ENCODE data around the gene SAMMSON. TPM values are rescaled to one million over a fixed set of nuclear protein-coding genes. Genes with fewer than 3 reads are reported as not detected.
A peak's percentile ranks its signal among the peaks of the same experiment; 100 is the strongest.

SAMMSON gene
- total and polyA plus RNA-seq, 9 of the 15 experiments (the other 6 are each of a cell fraction or from before 2014, with no cell fraction given) = 0.65 to 4.4 (median 1.9) TPM

- BruUV-seq (replicated peaks) = no TSS peak
- ATAC-seq (no peak), FAIRE-seq (no peak), DNase-seq (ENCODE audit: extremely low read depth in 1 of 4, low spot score in 3 of 4) (peak; percentile 6 to 27 (median 20))
- Histone ChIP-seq H3K4me1 (replicated peaks in 1 of 2; ENCODE audit: control insufficient read depth in 2 of 2, insufficient read depth in 2 of 2, low read length in 2 of 2) (no peaks in the 10 kb centered on the region), H3K27me3 (ENCODE audit: control insufficient read depth in 2 of 2, insufficient read depth in 2 of 2, low read length in 2 of 2) (no peaks in the 10 kb centered on the region; a peak in 1 of 5 replicates), H3K4me2 (ENCODE audit: insufficient read depth, low read length) (no peak overlapping the region), H3K9me1 (ENCODE audit: control insufficient read depth, insufficient read depth, low read length) (no peaks in the 10 kb centered on the region), H3K9me3 (replicated peaks; ENCODE audit: control insufficient read depth, insufficient read depth, low read depth, low read length) (no peaks in the 10 kb centered on the region), H3K36me3 (ENCODE audit: control insufficient read depth, insufficient read depth, low read length) (no peaks in the 10 kb centered on the region), H3K79me2 (ENCODE audit: control insufficient read depth, insufficient read depth, low read length) (no peaks in the 10 kb centered on the region), H4K20me1 (replicated peaks; ENCODE audit: control insufficient read depth, insufficient read depth, low read length) (no peaks in the 10 kb centered on the region), H2AFZ (ENCODE audit: low read depth, low read length) (no peak overlapping the region), H3K4me3 (no peak overlapping the region), H3K9ac (ENCODE audit: insufficient read depth in 1 of 2, low read depth in 2 of 2, low read length in 2 of 2) (no peak overlapping the region), H3K27ac (ENCODE audit: extremely low read depth, low read depth, low read length) (no peak overlapping the region)
- ChIA-PET POLR2A (interaction anchor here (0.8 kb wide), 2 partner anchors 12 to 543 kb away, joined by 3 read pairs; no protein-coding TSS in a partner anchor), CTCF (ENCODE audit: low intra/inter-chr PET ratio) (no interaction called here)
- intact Hi-C loops (cut with micrococcal nuclease) (no loop called here), in situ Hi-C loops (cut with MboI) (no loop called here)
- no peak for TF ChIP-seq POLR3A (IDR thresholded peaks at IDR 0.05; ENCODE audit: borderline replicate concordance, extremely low read depth, insufficient read depth, insufficient read length)
- TF ChIP-seq RAD21 (CRISPR knock-in tag; conservative IDR thresholded peaks at IDR 0.05 in 1 of 2, IDR thresholded peaks at IDR 0.05 in 1 of 2) = peak in 1 of 2 experiments; percentile 52; a peak in 3 of 4 replicates
- peak in 1 of 3 experiments; percentile 54; a peak in 4 of 6 replicates for TF ChIP-seq CTCF (IDR thresholded peaks at IDR 0.05 in 2 of 3, conservative IDR thresholded peaks at IDR 0.05 in 1 of 3; ENCODE audit: insufficient read depth in 2 of 3, low read depth in 1 of 3, low read length in 3 of 3)
- WGBS (ENCODE audit: insufficient coverage, low coverage, missing lambda C conversion rate) = 0% methylated on average over 3 of the region's 3 CpGs
These were observed 90.9 kb downstream of the SAMMSON start for GRCh38 chr3:70090322-70090913.

All from K562 (cell line).